GM21367 (cell line): ENCODE measurements around the gene VAV3.

ENCODE experiments used
- ATAC-seq: cut with Tn5 transposase; IDR thresholded peaks from one replicate; pipeline ENCODE4 v1.9.1; 2021; ENCODE audit not compliant: unreplicated experiment

The VAV3 gene

DNA sequence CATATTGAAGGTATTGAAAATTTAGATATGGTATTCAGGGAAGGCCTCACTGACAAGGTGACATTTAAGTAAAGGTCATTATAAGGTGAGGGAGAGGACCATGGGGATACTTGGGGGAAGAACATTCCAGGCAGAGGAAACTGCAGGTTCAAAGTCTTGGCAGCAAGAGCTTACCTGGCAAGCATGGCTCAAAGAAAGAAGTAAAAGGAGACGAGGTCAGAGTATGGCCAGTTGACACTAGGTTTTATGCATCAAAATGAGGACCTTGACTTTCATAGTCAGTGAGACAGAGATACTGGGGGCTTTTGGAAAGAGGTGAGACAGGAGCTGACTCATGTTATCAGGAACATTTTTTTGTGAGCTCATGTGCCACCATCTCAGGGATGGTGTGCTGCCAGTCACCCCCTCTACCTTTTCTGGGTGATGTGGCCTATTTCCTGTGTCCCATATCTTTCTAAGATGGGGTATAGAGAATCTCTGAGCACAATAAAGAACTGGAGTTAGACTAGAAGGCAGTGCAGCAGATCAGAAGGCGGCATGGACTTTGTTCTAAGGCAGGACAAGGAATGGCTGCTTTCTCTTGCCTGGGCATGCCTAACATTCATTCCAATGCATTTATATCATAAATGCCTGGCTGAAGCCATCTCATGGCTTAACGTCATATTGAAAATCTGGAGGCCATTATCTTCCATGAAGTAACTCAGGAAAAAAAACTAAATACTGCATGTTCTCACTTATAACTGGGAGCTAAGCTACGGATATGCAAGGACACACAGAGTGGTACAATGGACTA is 417.4 kb downstream of the VAV3 start:
- ATAC-seq = no peak

DNA sequence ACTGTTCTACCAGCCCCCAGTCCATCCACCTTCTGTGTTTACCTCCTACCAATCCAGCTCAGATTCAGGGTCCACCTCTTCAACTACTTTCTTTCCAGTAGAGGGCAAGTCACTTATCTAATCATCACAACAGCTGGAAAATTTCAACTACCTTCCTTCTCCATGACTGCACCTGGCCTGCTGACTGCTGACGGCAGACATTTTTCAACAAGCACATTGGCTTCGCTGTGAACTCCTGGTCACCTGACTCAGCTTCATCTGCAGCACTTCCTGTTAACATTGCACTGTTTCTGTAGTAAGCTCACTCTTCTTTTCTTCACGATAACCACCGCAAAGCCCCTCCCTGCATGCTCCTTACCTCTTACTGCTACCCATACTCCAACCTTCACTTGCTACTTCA is 418.4 kb downstream of the VAV3 start:
- no peak for ATAC-seq

- no peak for ATAC-seq
Measured at GRCh38 chr1:107545879-107546278, 419.1 kb downstream of the VAV3 start.

- ATAC-seq = no peak
Measured at GRCh38 chr1:107545056-107545577, 419.9 kb downstream of the VAV3 start.

DNA sequence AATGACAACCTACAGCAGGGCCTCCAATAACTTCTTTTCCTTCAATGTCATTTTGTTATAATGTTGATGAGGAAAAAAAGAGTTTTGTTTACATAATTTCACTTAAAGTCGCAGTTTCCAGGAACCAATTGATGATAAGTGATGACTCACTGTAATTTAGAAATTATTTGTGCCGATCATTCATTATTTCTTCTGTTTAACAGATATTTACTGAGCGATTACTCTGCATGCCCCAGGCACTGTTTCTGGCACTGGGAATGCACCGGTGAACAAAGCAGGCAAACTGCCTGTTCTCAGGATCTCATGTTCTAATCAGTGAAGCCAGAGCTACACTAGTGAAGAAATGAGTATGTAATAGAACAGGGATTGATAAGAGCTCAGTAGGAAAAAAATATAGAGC is 420.7 kb downstream of the VAV3 start:
- ATAC-seq = no peak

- no peak for ATAC-seq
Measured at GRCh38 chr1:107541412-107541811, 423.6 kb downstream of the VAV3 start.

GRCh38 chr1:107538502-107538901 is 426.5 kb downstream of the VAV3 start:
- ATAC-seq = no peak

GRCh38 chr1:107536266-107536665 is 428.7 kb downstream of the VAV3 start:
- no peak for ATAC-seq

DNA sequence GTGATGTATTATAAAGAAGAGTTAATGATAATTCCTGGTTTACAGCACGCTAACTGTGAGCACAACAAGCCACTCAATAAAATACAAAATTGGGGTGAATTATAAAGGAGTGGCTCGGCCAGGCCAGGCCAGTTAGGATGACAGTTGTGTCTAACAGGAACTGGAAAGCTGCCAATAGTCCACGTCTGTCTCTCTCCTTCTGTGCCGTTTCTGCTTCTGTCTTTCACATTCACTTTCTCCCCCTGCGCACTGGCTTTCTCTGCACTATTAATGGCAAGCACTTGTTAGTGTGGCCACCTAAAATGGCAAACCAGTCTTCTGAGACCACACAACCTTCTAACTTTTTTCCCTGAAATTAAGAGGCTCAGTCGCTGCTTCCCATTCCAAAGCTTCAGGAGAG is 429.9 kb downstream of the VAV3 start:
- ATAC-seq = peak; percentile 87

- no peak for ATAC-seq
Measured at GRCh38 chr1:107534632-107535031, 430.3 kb downstream of the VAV3 start.

DNA sequence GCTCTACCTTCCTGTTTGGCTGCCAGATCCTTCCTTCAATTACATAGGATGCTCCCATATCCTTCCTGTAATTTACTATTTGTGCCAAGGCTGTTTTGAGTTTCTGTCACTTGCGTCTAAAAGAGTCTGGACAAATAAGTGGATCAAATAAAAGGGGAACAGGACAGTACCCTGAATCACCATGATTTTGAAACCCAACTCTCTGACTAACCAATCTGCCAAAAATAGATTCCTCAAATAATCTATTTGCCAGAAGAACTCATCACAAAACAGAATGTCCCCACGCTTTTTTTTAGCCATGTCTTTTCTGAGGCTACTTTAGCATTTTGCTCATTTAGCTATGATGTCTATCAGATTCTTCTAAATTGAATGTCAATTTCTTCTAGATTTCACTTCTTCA is 431.5 kb downstream of the VAV3 start:
- no peak for ATAC-seq

DNA sequence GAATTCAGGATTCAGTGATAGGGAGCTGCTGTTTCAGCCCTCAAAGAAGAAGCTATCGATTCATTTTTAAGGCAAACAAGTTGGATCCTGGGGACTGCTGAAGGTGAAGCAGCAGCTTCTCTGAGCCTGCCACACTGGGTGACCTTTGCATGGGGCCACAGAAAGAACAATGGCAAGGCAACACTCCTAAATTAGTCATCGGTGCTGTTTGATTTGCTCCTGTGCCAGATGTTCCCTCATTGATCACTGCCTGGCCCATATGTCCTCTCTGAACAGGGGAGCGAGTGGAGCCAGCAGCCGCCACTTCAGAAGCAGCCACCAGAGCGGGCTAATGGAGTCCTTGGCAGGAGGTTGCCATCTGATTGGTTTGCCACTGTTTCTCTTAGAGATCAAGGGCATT is 432.7 kb downstream of the VAV3 start:
- ATAC-seq = no peak

DNA sequence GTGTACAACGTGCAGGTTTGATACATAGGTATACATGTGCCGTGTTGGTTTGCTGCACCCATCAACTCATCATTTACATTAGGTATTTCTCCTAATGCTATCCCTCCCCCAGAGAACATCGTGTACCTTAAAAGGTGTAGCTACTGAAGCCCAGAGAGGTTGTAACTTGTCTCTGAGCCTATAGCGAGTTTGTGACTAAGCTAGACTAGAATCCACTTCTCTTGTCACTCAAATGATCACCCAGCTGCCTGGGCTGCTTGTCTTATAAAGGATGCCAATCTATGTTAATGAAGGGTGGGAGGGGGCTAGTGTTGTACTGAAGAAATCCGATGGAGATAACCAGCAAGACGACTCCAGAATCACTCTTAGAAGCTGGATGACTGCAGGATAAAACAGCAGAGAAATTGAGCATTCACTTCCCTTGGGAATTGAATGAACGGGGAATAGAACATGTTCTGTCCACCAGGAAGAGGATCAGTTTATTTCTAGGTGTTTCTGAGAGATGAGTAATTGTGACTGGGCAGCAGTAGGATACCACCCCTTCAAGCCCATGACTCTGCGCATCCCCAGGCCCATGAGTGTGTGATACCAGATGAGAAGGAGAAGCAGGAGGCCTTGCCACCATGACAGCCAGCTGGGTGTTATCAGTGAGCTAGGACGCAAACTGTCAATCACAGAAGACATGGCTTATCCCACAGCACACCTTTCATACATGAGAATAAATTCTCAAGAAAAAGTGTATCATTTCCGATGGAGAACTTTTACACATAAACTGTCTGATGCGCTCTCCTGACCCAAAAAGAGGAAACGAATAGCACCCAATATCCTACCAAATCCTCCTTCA is 433.7 kb downstream of the VAV3 start:
- ATAC-seq = no peak

DNA sequence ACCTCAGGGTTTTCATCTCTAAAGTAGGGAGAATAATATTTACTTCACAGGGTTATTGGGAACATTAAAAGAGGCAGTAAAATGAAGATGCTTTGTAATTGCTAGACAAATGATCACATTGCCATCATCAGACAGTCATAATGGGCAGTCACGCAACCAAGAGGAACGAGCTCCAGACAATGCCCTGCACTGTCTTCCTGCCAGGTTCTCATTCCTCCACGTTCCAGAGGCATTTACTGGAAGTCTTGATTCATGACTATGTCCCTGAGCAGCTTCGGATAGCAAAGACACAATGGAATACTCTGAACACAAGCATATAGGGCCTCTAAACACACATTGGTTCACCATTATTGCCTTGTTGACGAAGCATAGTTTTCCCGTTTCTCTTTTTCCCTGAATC is 434.4 kb downstream of the VAV3 start:
- ATAC-seq = no peak

DNA sequence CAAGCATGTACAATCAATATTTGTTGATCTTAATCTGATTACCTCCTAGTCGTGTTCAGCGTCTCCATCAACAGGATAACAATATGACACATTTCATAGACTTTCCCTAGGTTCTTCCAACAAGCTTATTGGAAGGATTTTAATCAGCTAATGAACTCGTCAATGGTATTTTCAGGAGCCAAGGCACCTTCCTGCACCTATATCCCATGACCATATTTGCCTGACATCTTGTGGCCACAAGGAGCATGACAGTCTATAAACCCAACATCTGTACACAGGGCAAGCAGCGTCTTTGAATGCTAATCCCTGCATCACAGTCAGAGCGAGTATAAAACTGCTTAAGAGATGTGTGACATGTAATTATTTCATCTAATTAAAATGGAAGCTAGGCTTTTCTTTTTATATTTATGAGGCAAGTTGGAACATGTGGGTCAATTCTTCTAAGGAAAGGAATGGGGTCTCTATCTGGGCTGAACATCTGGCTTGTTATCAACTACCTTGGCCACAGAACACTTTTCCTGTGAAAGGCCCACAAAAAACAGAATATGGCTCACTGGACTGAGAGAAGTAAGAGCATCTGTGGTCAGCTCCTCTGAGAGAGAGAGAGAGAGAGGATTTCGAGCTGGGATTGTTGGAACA is 435.4 kb downstream of the VAV3 start:
- peak; percentile 98 for ATAC-seq

- no peak for ATAC-seq
Measured at GRCh38 chr1:107526524-107527198, 438.3 kb downstream of the VAV3 start.

DNA sequence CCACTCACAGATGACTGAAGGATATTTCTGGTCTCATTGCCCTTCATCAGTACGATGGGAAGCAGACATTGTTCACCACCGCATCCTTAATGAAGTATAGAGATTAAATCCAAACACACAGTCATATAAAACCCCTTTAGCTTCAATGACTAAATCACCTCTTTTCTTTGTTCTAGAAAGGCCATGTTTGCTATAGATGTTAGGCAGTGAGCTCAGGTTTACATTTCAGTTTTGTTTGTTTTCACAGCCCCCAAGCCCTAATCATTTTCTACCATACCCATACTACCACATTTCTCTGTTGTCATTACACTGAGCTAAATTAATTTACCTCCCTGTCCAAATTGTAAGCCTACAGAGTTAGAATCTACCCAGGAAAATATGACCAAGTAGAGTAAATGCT is 439.0 kb downstream of the VAV3 start:
- no peak for ATAC-seq

DNA sequence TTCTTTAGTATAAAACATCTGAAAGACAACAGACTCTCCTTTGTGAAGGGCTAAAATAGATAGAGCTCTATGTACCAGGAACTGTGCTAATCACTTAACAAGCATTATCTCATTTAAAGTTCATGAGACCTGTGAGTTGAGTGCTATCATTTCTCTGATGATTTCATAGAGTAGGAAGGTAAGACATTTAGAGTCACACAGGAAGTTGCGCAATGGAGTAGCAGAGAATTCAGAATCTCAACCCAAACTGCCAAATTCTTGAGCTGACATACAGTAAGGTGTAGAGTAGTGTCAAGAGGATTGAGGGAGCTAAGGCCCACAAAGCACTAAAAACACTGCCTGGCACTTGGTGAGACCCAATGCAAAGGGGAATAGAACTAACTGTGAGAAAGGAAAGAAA is 439.8 kb downstream of the VAV3 start:
- ATAC-seq = no peak

- ATAC-seq = no peak
Measured at GRCh38 chr1:107524301-107524700, 440.7 kb downstream of the VAV3 start.

DNA sequence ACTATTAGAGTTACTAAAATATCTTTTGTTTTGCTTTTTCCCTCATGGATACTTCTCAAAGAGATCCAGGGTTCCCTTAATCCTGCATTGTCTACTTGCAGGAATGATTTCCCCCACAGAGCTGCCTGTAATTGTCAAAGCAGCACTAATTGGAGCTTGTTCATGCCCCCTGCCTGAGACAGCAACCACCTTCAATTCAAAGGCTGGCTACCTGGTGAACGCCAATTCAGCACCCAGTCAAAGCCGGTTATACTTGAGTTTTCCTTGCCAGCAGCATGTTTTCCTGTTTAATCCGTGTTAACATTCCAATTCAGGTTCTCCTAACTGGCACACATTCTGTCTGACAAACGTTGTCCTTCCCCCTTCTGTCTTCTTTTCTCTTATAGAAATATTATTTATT is 441.2 kb downstream of the VAV3 start:
- no peak for ATAC-seq

DNA sequence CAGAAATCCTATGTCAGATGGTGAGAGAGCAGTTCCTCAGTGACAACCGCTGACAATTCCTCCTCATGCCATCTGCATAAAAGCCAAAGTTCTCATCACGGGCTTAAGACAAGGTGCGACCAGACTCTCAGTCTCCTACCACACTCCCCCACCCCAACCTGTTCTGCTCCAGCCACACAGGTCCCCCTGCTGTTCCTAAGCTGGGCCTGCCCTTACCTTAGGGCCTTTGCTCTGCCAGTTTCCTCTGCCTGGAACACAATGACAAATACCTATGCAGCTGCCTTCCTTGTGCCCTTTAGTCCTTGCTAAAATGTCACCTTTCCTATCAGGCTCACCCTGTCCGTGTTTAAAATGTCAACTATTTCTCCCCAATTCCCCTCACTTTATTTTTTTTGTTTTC is 441.9 kb downstream of the VAV3 start:
- ATAC-seq = no peak
